Tibial nerve (tissue), 4 donors: ENCODE measurements around the gene KIAA1217. TPM values are rescaled to one million over a fixed set of nuclear protein-coding genes. Genes with fewer than 3 reads are reported as not detected.

ENCODE experiments used
- DNase-seq, 2 donors: peaks; one replicate each; pipeline ENCODE4 v3.0.0-alpha.2; 2019; ENCODE audit warnings: low spot score in 2 of 2
- H3K27ac ChIP-seq, 4 donors: fragments of 200-600 bp; sonication (generic) in 3 of 4; one replicate each; pipeline ENCODE4 v1.5.1; 2017 to 2019; ENCODE audit warnings: mild to moderate bottlenecking in 1 of 4
- H3K27me3 ChIP-seq, 2 donors: fragments of 200-600 bp; sonication (generic) in 1 of 2; one replicate each; pipeline versions ENCODE4 v1.5.1 to v1.6.0; 2017 to 2019
- H3K36me3 ChIP-seq, 3 donors: fragments of 200-600 bp; sonication (generic); one replicate each; pipeline ENCODE4 v1.5.1; 2018 to 2019
- H3K4me1 ChIP-seq, 4 donors: fragments of 200-600 bp; sonication (generic) in 3 of 4; one replicate each; pipeline ENCODE4 v1.5.1; 2017 to 2019
- H3K4me3 ChIP-seq, 4 donors: fragments of 200-600 bp; sonication (generic) in 3 of 4; one replicate each; pipeline ENCODE4 v1.5.1; 2017 to 2019; ENCODE audit warnings: mild to moderate bottlenecking in 1 of 4, moderate library complexity in 1 of 4
- H3K9me3 ChIP-seq, 4 donors: fragments of 200-600 bp; sonication (generic) in 3 of 4; one replicate each; pipeline ENCODE4 v1.5.1; 2017 to 2019
- CTCF ChIP-seq, 5 experiments: fragments of 200-600 bp in 3 of 5; fragments of 450-650 bp in 2 of 5; sonication (generic) in 3 of 5; IDR thresholded peaks; one replicate each; pipeline ENCODE4 v1.5.1; 2016 to 2019; ENCODE audit warnings: antibody characterized with exemption in 5 of 5, mild to moderate bottlenecking in 3 of 5, moderate library complexity in 2 of 5
- EP300 ChIP-seq, 2 donors: sonication (generic); formaldehyde crosslinking; IDR thresholded peaks; one replicate each; pipeline ENCODE4 v1.6.1; 2017; ENCODE audit warnings: antibody characterized with exemption in 2 of 2, mild to moderate bottlenecking in 1 of 2
- POLR2A ChIP-seq, 2 donors: fragments of 450-650 bp; IDR thresholded peaks; one replicate each; pipeline ENCODE4 v1.6.1; 2017; ENCODE audit warnings: antibody characterized with exemption in 2 of 2, mild to moderate bottlenecking in 2 of 2, moderate library complexity in 2 of 2
- WGBS, 2 donors: methylation state at CpG; one replicate each; pipeline ENCODE4 v1.1.5; 2018; 5-methylcytosine and 5-hydroxymethylcytosine counted together
- small RNA-seq: library from RNA; depleted of rRNA; stranded (forward); fragments of <200 nt; gene quantifications from one replicate; pipeline ENCODE3, GENCODE V24; 2016
- total RNA-seq, 4 donors: library from RNA; depleted of rRNA; stranded (reverse); fragments of >200 nt; gene quantifications; one replicate each; pipeline ENCODE4 v1.1.0, GENCODE V29; 2016

The KIAA1217 gene
- total RNA-seq, 4 donors from 2014 or later, result 38.5 to 88.1 (median 58.3) TPM

GRCh38 chr10:24590697-24591457, 381.9 kb downstream of the KIAA1217 start:
- H3K27ac ChIP-seq, result no peak overlapping the region
- no peaks in the 10 kb centered on the region for H3K9me3 ChIP-seq
- no peak overlapping the region for H3K4me3 ChIP-seq
- DNase-seq, result no peak
- no peaks in the 10 kb centered on the region for H3K4me1 ChIP-seq
- H3K36me3 ChIP-seq, result peaks cover 0 to 99% (median 8%) of the 10 kb centered on the region in 3 donors
- H3K27me3 ChIP-seq, result no peaks in the 10 kb centered on the region
- TF ChIP-seq POLR2A (IDR thresholded peaks at IDR 0.05), result no peak
- TF ChIP-seq EP300 (IDR thresholded peaks at IDR 0.05), result no peak
- TF ChIP-seq CTCF (IDR thresholded peaks at IDR 0.05), result no peak

GRCh38 chr10:24596217-24596930, 387.4 kb downstream of the KIAA1217 start:
- Histone ChIP-seq H3K4me3 (no peak overlapping the region), H3K4me1 (no peaks in the 10 kb centered on the region), H3K27ac (no peak overlapping the region), H3K27me3 (no peaks in the 10 kb centered on the region), H3K9me3 (no peaks in the 10 kb centered on the region), H3K36me3 (peaks cover 0 to 97% (median 0%) of the 10 kb centered on the region in 3 donors)
- no peak for TF ChIP-seq CTCF (IDR thresholded peaks at IDR 0.05)
- TF ChIP-seq EP300 (IDR thresholded peaks at IDR 0.05), result no peak
- no peak for TF ChIP-seq POLR2A (IDR thresholded peaks at IDR 0.05)
- no peak for DNase-seq
- WGBS, 2 donors, result 69 to 76% methylated on average over 11 of the region's 11 CpGs

- Histone ChIP-seq H3K27me3 (no peaks in the 10 kb centered on the region), H3K36me3 (peaks cover 0 to 97% (median 0%) of the 10 kb centered on the region in 3 donors), H3K4me3 (no peak overlapping the region), H3K4me1 (no peaks in the 10 kb centered on the region), H3K9me3 (no peaks in the 10 kb centered on the region), H3K27ac (no peak overlapping the region)
- no peak for DNase-seq
- TF ChIP-seq EP300 (IDR thresholded peaks at IDR 0.05) (no peak), CTCF (IDR thresholded peaks at IDR 0.05) (no peak), POLR2A (IDR thresholded peaks at IDR 0.05) (no peak)
- WGBS, 2 donors, result 90 to 92% methylated on average over 7 of the region's 7 CpGs
These were observed 388.5 kb downstream of the KIAA1217 start for GRCh38 chr10:24597426-24597825.

Small RNA genes within 50 kb of the gene (small RNA-seq; reads per million reads assigned to genes)
- gene AC063961.1 (not detected), gene MIR603 (not detected)
